CD14-positive monocyte (primary cell): Measurements from ENCODE around the gene FAF1. TPM values are rescaled to one million over a fixed set of nuclear protein-coding genes. Genes with fewer than 3 reads are reported as not detected.
A peak's percentile ranks its signal among the peaks of the same experiment; 100 is the strongest.

ENCODE experiments used
- DNase-seq, 3 donors: peaks; one replicate each; pipeline ENCODE4 v3.0.0-alpha.2; 2011 to 2022
- H2AFZ ChIP-seq: 2 replicates; pipeline ENCODE4 v1.6.0; 2012; ENCODE audit warnings: mild to moderate bottlenecking, low read depth, low read length, inconsistent platforms; ENCODE audit not compliant: insufficient read depth, poor library complexity, severe bottlenecking
- H3K27ac ChIP-seq, 2 donors: 1 replicate in 1 of 2; 2 replicates in 1 of 2; pipeline ENCODE4 v1.5.1; 2012 to 2013; ENCODE audit warnings: low read length in 2 of 2, control low read depth in 1 of 2, inconsistent platforms in 1 of 2, low read depth in 1 of 2, mild to moderate bottlenecking in 1 of 2
- H3K27me3 ChIP-seq, 2 donors: one replicate each; pipeline versions ENCODE4 v1.6.0 to v1.6.1; 2011 to 2013; ENCODE audit warnings: low read length in 2 of 2; ENCODE audit not compliant: control insufficient read depth in 2 of 2, insufficient read depth in 2 of 2
- H3K36me3 ChIP-seq, 2 donors: replicated peaks in 1 of 2; 1 replicate in 1 of 2; 2 replicates in 1 of 2; pipeline versions ENCODE4 v1.5.1 to v1.6.1; 2012 to 2013; ENCODE audit warnings: low read length in 2 of 2, control low read depth in 1 of 2, inconsistent platforms in 1 of 2, mild to moderate bottlenecking in 1 of 2; ENCODE audit not compliant: insufficient read depth in 2 of 2, control insufficient read depth in 1 of 2
- H3K4me1 ChIP-seq, 2 donors: 1 replicate in 1 of 2; 2 replicates in 1 of 2; pipeline versions ENCODE4 v1.5.1 to v1.6.1; 2012 to 2013; ENCODE audit warnings: low read length in 2 of 2, control low read depth in 1 of 2, inconsistent platforms in 1 of 2, mild to moderate bottlenecking in 1 of 2, moderate library complexity in 1 of 2; ENCODE audit not compliant: insufficient read depth in 2 of 2, control insufficient read depth in 1 of 2
- H3K4me2 ChIP-seq: replicated peaks from 2 replicates; pipeline ENCODE3; 2012; ENCODE audit warnings: low read length, moderate library complexity, mild to moderate bottlenecking; ENCODE audit not compliant: poor library complexity, severe bottlenecking; ENCODE audit errors: extremely low read depth
- H3K4me3 ChIP-seq, 3 experiments: fragments of 200-600 bp in 1 of 3; sonication (generic) in 1 of 3; replicated peaks in 1 of 3; 1 replicate in 2 of 3; 2 replicates in 1 of 3; pipeline ENCODE4 v1.5.1; 2011 to 2013; ENCODE audit warnings: low read length in 3 of 3, mild to moderate bottlenecking in 3 of 3, control low read depth in 2 of 3, low read depth in 2 of 3, inconsistent platforms in 1 of 3, moderate library complexity in 1 of 3
- H3K79me2 ChIP-seq: 2 replicates; pipeline ENCODE4 v1.6.0; 2012; ENCODE audit warnings: mild to moderate bottlenecking, control low read depth, inconsistent platforms, low read length, moderate library complexity; ENCODE audit not compliant: insufficient read depth
- H3K9ac ChIP-seq: 2 replicates; pipeline ENCODE4 v1.6.0; 2017; ENCODE audit warnings: low read length, mild to moderate bottlenecking; ENCODE audit not compliant: insufficient read depth, poor library complexity, severe bottlenecking
- H3K9me3 ChIP-seq, 2 donors: replicated peaks in 1 of 2; 1 replicate in 1 of 2; 2 replicates in 1 of 2; pipeline versions ENCODE4 v1.5.1 to v1.6.1; 2012 to 2013; ENCODE audit warnings: low read length in 2 of 2, control low read depth in 1 of 2; ENCODE audit not compliant: control insufficient read depth in 1 of 2, insufficient read depth in 1 of 2
- H4K20me1 ChIP-seq: 2 replicates; pipeline ENCODE4 v1.6.0; 2012; ENCODE audit warnings: mild to moderate bottlenecking, low read length, control low read depth, moderate library complexity; ENCODE audit not compliant: insufficient read depth
- H3K27ac Mint-ChIP-seq, 7 donors: one replicate each; pipeline ENCODE4 v1.8.0; 2020; ENCODE audit warnings: mild to moderate bottlenecking in 7 of 7, mixed read lengths in 7 of 7, moderate library complexity in 6 of 7, inconsistent platforms in 2 of 7
- H3K27me3 Mint-ChIP-seq, 3 donors: one replicate each; pipeline ENCODE4 v1.8.0; 2021 to 2022; ENCODE audit warnings: low read depth in 3 of 3, mild to moderate bottlenecking in 3 of 3, mixed read lengths in 3 of 3, moderate library complexity in 3 of 3, inconsistent platforms in 1 of 3
- H3K36me3 Mint-ChIP-seq, 2 donors: one replicate each; pipeline ENCODE4 v1.8.0; 2020; ENCODE audit warnings: mixed read lengths in 2 of 2, inconsistent platforms in 1 of 2, mild to moderate bottlenecking in 1 of 2
- H3K4me1 Mint-ChIP-seq: one replicate; pipeline ENCODE4 v1.8.0; 2020; ENCODE audit warnings: mild to moderate bottlenecking, mixed read lengths
- H3K4me3 Mint-ChIP-seq, 2 donors: one replicate each; pipeline ENCODE4 v1.8.0; 2020; ENCODE audit warnings: mild to moderate bottlenecking in 2 of 2, mixed read lengths in 2 of 2, moderate library complexity in 1 of 2
- H3K9me3 Mint-ChIP-seq, 7 donors: one replicate each; pipeline ENCODE4 v1.8.0; 2020 to 2022; ENCODE audit warnings: mixed read lengths in 7 of 7, mild to moderate bottlenecking in 6 of 7, moderate library complexity in 6 of 7, inconsistent platforms in 2 of 7
- WGBS: methylation state at CpG from one replicate; pipeline ENCODE4 v1.1.5; 2013; ENCODE audit warnings: missing lambda C conversion rate; ENCODE audit not compliant: insufficient coverage; 5-methylcytosine and 5-hydroxymethylcytosine counted together
- intact Hi-C, 2 donors: fragments of 100-400 bp; cut with micrococcal nuclease; formaldehyde crosslinking; loops; one replicate each; pipeline versions ENCODE4 v1.15.0 to v1.15.1; 2023
- polyA plus RNA-seq, 3 donors: library from polyadenylated mRNA; depleted of rRNA in 1 of 3; unstranded in 2 of 3; stranded (reverse) in 1 of 3; fragments of 300-500 nt in 2 of 3; fragments of >200 nt in 1 of 3; fragmentation: Illumina TruSeq in 2 of 3; gene quantifications; 1 replicate in 2 of 3; 2 replicates in 1 of 3; pipeline ENCODE4 v1.2.3, GENCODE V29; 2012 to 2021
- TF ChIP-seq, protein P1 (sequence below): fragments of 200-600 bp; IDR thresholded peaks from one replicate; pipeline ENCODE4 v1.8.0; 2022; ENCODE audit warnings: antibody characterized with exemption, mild to moderate bottlenecking

Gene FAF1
- polyA plus RNA-seq, 3 donors, result 11.4 to 29.6 (median 16.9) TPM

DNA sequence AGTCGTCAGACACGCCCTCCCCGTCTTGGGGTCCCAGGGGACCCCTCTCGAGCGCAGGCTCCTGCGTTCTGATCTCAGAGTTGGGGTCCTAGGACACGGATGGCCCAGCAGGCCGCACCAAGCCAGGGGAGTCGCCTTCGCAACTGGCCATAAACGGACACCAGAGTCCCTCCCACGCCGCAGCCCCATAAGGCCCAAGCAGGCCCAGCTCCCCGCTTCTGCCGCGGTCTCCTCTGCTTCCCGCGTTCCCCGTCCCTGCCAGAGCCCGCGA lies 537.5 kb downstream of the FAF1 start:
- Mint-ChIP-seq H3K27me3 (peaks cover 89 to 97% (median 93%) of the 10 kb centered on the region in 3 donors), H3K4me3 (peak overlapping the region in 1 of 2 donors; percentile 96), H3K9me3 (peaks cover 0 to 37% (median 20%) of the 10 kb centered on the region in 7 donors), H3K36me3 (peaks cover 5 to 7% of the 10 kb centered on the region in 2 donors), H3K27ac (no peak overlapping the region), H3K4me1 (peaks cover 51% of the 10 kb centered on the region)
- Histone ChIP-seq H3K9me3 (peaks cover 0 to 66% of the 10 kb centered on the region in 2 donors), H2AFZ (no peak overlapping the region), H3K4me1 (peaks cover 19 to 29% of the 10 kb centered on the region in 2 donors), H4K20me1 (no peaks in the 10 kb centered on the region), H3K9ac (no peak overlapping the region), H3K27me3 (peaks cover 88 to 95% of the 10 kb centered on the region in 2 donors), H3K36me3 (no peaks in the 10 kb centered on the region), H3K4me3 (peak overlapping the region in 1 of 3 experiments; percentile 77), H3K4me2 (peak overlapping the region; percentile 80), H3K27ac (no peak overlapping the region), H3K79me2 (no peaks in the 10 kb centered on the region)
- WGBS, result 6% methylated on average over 21 of the region's 21 CpGs
- intact Hi-C loops, result no loop called here
- DNase-seq, result no peak
- TF ChIP-seq, protein P1, sequence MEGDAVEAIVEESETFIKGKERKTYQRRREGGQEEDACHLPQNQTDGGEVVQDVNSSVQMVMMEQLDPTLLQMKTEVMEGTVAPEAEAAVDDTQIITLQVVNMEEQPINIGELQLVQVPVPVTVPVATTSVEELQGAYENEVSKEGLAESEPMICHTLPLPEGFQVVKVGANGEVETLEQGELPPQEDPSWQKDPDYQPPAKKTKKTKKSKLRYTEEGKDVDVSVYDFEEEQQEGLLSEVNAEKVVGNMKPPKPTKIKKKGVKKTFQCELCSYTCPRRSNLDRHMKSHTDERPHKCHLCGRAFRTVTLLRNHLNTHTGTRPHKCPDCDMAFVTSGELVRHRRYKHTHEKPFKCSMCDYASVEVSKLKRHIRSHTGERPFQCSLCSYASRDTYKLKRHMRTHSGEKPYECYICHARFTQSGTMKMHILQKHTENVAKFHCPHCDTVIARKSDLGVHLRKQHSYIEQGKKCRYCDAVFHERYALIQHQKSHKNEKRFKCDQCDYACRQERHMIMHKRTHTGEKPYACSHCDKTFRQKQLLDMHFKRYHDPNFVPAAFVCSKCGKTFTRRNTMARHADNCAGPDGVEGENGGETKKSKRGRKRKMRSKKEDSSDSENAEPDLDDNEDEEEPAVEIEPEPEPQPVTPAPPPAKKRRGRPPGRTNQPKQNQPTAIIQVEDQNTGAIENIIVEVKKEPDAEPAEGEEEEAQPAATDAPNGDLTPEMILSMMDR, result no peak

DNA sequence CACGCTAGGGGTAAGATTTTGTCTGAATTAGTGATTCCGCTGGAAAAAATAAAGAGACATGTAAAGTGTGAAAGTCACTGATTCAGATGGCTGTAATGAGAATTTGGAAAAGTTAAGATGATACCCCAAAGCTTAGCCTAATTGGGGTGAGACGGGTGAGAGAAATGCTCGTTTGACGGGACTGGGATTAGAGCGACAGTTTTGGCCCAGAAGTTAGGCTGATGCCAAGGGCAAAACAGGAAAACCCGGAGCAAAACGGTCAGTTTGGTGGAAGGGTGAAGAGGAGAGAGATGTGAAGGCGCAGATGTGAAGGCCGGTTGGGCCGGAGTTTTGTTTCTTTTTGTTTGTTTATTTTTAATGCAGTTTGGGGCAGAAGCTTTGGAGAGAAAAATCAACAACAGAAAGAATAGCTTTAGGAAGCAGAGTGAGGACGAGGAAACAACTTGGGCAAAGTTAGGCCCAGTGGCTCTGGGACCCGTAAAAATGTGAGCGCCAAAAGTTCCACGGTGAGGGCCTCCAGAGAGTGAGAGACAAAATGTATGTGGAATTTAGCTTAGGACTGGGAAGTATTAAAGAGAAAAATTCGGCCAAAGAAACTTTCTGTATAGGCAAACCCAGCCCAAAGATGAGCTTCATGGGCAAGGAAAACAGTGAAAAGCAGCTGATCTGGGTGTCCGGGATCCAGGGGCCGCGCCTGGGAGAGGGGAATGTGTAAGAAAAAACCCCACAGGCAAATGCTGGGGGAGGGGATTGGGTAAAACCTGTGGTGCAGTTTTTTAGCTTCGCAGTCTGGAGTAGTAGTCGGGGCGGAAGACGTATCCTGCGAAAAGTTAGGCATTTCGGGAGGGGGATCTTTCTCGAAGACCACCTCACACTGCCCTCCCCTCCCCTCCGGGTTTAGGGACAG lies 538.0 kb downstream of the FAF1 start:
- DNase-seq, result no peak
- Mint-ChIP-seq H3K27me3 (peaks cover 89 to 97% (median 93%) of the 10 kb centered on the region in 3 donors), H3K9me3 (peaks cover 0 to 32% (median 20%) of the 10 kb centered on the region in 7 donors), H3K4me3 (peak overlapping the region in 1 of 2 donors; percentile 96), H3K4me1 (peaks cover 49% of the 10 kb centered on the region), H3K27ac (no peak overlapping the region), H3K36me3 (peaks cover 7% of the 10 kb centered on the region in 2 donors)
- no peaks in the 10 kb centered on the region for H3K79me2 ChIP-seq
- H2AFZ ChIP-seq, result no peak overlapping the region
- no peak overlapping the region for H3K4me2 ChIP-seq
- H3K36me3 ChIP-seq, result no peaks in the 10 kb centered on the region
- TF ChIP-seq, protein P1, result no peak
- intact Hi-C loops, result no loop called here
- H3K27me3 ChIP-seq, result peaks cover 88 to 95% of the 10 kb centered on the region in 2 donors
- H3K27ac ChIP-seq, result no peak overlapping the region
- no peak overlapping the region for H3K9ac ChIP-seq
- H3K9me3 ChIP-seq, result peaks cover 0 to 63% of the 10 kb centered on the region in 2 donors
- no peak overlapping the region for H3K4me3 ChIP-seq
- 22% methylated on average over 26 of the region's 27 CpGs for WGBS
- H3K4me1 ChIP-seq, result peaks cover 19 to 29% of the 10 kb centered on the region in 2 donors
- no peaks in the 10 kb centered on the region for H4K20me1 ChIP-seq
